ENCODE measurements around the gene HEXIM1.

- TF ChIP-seq CTCF (IDR thresholded peaks at IDR 0.05), result no peak
- TF ChIP-seq EZH2 (IDR thresholded peaks at IDR 0.05), result no peak
Measured at GRCh38 chr17:45155029-45155428, 6.8 kb downstream of the HEXIM1 start.
